Hematopoietic multipotent progenitor cell (in vitro differentiated cells): ENCODE data around the gene PODN. TPM values are rescaled to one million over a fixed set of nuclear protein-coding genes. Genes with fewer than 3 reads are reported as not detected.

ENCODE experiments used
- DNase-seq, 3 donors: peaks; one replicate each; pipeline ENCODE4 v3.0.0-alpha.2; 2011 to 2015; ENCODE audit warnings: low read depth in 2 of 3, low spot score in 2 of 3
- total RNA-seq: library from RNA; depleted of rRNA; stranded (reverse); fragments of >200 nt; gene quantifications from one replicate; pipeline ENCODE4 v1.2.3, GENCODE V29; 2012

The PODN gene
- total RNA-seq, 1 donor: not detected

DNA sequence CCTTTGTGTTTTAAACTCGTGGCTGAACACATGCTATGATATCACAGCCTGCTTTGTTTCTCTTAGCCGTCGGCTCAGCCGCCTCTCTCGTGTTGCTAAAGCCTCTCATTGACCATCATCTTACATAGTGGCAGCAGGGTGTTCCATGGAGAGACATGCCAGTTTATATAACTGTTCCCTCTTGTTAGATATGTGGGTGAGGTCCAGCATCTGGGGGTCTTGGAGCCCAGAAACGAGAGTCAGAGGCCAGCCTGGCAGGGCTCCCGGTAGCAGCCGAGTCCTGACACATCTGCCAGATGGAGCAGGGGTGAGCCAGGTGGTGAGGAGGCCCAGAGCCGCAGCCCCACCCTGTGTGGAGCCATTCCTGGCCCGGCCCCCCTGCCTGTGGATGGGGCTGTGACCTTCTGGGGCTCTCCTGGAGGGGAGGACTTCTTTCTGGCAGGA, 11.9 kb downstream of the PODN start:
- DNase-seq: no peak

DNA sequence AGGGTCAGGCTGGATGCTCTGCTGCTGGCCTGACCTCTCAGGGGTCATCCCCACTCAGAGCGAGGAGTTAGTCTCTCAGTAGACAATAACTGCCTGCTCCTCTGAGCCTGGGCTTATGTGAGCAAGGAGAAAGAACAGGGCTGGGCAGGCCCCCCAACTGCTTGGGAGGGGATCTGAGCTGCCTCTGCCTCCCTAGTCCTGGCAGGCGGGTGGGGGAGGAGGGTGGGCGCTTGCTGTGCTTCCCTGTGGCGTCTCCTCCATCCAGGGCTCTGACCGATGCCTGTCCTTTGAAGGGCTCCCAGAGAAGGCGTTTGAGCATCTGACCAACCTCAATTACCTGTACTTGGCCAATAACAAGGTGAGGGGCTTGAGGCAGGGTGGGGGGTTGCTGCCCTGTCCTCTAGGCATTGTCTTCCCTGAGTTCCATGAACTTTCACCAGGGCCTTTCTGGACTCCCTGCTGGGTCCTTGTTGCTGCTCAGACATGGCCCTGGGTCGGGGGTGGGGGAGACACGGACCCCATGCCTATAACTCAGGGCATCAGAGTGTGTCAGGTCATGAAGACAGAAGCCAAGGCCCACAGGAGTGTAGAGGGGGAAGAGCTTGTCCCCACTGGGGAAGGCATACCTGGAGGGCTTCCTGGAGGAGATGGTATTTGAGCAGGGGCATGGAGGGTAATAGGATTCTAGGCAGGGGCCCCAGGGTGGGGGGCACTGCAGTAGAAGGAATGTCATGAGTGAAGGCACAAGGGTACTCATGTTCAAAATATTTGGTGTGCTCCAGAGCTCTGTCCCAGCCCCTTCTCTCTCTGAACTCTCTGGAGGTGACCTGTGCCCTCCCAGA, 12.5 kb downstream of the PODN start:
- no peak for DNase-seq

DNA sequence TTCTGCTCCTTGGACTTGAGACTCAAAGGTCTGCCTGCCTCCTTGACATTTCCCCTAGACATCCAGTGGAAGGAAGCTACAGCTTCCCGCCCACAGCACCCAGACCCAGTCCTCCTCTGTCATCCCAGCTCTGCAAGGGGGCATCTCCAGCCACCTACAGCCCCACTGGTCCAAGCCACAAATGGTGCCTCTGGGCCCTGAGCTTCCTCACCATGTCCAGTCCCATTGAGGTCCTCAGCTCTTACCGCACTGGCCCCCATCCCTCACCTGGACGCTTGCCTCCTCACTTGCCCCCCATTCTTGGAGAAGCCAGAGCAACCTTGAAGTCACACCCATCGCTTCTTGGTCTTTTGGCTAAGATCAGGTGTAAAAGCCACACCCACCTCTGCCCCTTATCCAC, 13.2 kb downstream of the PODN start:
- no peak for DNase-seq

DNA sequence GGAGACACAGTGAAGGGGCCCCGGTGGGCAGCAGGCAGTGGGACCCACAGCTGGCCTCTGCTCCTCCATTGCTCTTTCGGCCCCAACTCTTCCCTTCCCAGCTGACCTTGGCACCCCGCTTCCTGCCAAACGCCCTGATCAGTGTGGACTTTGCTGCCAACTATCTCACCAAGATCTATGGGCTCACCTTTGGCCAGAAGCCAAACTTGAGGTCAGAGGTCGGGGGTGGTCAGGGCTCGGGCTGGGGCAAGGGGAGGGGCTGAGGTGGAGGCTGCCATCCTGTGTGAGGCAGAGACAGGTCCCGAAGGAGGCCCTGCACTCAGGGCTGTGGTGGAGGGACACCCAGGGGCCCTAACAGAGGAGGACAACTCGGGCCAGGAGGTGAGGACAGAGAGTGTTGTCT, 13.7 kb downstream of the PODN start:
- no peak for DNase-seq

DNA sequence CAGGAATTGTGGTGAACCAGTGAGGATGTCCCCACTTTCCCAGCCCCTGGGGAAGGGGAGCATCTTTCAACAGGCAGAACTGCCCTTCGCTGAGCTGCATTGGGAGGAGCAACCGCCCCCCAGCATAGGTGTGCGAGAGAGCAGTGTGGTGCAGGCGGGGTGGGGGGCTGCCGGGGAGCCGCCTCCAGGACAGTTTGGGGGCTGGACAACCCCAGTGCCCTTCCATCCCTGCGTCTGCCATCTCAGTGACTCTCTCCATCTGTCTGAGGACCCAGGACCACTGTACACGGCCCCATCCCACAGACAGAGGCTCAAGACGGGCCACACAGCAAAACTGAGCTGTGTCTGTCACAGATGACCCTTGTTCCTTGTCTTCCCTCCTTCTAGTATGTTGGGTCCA, 14.2 kb downstream of the PODN start:
- DNase-seq: no peak

DNA sequence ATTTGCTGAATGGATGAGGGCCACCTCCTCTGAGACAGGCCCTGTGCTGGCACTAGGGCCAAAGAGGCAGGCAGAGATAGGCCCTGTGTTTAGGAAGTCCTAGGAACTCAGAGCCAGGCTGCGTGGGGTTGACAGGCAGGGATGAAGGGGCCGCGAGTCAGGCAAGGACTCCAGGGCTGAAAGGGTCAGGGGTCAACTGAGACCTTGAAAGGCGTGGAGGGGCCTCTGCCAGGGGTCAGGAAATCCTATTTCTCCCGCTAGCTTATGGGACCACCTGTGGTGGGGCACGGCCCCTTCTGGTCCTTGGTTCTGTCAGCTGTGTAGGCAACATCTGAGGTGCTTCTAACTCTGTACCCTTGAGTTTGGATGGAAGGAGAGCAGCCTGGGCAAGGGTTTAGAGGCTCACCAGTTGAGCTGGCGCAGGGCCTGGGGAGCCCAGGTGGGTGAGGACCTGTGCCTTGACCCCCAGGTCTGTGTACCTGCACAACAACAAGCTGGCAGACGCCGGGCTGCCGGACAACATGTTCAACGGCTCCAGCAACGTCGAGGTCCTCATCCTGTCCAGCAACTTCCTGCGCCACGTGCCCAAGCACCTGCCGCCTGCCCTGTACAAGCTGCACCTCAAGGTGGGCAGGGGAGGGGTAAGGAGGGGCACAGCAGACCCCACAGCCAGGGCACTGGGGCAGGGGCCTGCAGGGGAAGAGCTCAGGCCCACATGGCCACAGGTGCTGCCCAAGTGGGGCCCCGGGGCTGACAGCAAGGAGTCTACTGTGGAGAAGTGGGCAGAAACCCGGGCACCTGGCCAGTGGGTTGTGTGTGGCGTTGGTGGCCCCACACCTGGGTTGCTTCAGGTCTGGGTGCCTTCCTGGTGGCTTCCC, 14.9 kb downstream of the PODN start:
- DNase-seq: no peak

DNA sequence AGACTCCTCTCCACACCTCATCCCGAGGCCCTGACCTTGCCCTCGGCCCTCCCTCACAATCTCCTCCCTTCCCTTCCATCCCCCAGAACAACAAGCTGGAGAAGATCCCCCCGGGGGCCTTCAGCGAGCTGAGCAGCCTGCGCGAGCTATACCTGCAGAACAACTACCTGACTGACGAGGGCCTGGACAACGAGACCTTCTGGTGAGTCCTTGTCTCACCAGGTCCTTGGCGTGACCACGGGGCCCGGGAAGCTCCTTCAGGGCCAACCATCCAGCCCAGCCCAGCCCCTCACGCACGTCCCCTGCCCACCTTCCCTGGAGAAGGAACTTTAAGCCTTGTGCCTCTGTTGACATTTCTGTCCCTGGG, 15.6 kb downstream of the PODN start:
- no peak for DNase-seq

DNA sequence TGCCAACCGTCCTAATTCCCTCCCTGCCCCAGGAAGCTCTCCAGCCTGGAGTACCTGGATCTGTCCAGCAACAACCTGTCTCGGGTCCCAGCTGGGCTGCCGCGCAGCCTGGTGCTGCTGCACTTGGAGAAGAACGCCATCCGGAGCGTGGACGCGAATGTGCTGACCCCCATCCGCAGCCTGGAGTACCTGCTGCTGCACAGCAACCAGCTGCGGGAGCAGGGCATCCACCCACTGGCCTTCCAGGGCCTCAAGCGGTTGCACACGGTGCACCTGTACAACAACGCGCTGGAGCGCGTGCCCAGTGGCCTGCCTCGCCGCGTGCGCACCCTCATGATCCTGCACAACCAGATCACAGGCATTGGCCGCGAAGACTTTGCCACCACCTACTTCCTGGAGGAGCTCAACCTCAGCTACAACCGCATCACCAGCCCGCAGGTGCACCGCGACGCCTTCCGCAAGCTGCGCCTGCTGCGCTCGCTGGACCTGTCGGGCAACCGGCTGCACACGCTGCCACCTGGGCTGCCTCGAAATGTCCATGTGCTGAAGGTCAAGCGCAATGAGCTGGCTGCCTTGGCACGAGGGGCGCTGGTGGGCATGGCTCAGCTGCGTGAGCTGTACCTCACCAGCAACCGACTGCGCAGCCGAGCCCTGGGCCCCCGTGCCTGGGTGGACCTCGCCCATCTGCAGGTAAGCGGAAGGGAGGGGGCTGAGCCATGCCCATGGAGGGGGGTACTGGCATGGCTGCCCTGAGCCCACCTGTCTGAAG, 16.5 kb downstream of the PODN start:
- DNase-seq: no peak

DNA sequence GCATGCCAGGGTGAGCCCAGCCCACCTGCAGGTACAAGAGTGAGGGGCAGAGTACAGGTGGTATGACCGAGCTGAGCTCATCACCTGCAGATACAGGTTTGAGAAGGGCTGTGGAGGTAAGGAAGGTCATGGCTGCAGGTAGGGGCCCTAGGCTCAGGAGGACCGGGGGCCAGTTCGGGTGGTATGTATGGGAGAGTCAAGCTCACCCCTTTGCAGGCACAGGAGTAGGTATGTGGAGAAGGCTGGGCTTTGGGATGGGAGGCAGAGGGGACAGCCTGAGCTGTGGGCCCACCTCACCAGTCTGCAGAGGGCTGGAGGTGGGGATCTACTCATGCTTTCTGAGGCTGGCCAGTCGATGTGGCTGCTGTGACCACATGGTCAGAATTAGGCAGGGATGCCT, 17.2 kb downstream of the PODN start:
- no peak for DNase-seq

DNA sequence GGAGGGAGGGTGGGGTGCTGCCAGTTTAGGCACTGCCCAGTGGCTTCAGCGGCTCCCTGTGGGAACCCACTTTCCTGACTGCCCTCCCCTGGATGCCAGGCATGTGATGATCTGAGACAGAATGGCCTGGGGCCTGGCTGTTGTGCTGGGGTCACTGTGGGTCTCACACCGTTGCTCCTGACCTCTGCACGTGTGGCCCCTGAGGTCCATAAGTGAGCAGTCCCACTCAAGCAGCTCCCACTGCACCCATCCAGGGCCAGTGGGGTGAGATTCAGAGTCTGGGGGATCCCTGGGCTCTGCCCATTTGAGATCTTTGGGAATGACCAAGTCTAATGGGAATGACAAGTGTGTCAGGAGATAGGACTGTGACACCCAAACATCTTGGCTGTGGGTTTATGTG, 18.0 kb downstream of the PODN start:
- DNase-seq: no peak

DNA sequence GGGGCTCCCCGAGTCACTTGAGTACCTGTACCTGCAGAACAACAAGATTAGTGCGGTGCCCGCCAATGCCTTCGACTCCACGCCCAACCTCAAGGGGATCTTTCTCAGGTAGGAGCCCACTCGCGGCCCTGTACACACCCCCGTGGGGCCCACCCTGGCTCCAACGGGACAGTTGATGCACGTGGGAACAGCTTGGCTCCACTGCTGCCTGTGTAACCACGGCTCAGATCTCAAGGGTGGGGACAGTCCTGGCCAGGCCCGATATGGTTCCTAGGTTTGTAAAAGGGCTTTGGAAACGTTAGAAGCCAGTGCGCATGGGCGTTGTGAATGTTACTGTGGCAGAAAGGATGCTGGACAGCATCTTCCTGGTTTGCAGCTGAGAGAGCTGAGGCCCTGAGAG, 18.8 kb downstream of the PODN start:
- DNase-seq: no peak

DNA sequence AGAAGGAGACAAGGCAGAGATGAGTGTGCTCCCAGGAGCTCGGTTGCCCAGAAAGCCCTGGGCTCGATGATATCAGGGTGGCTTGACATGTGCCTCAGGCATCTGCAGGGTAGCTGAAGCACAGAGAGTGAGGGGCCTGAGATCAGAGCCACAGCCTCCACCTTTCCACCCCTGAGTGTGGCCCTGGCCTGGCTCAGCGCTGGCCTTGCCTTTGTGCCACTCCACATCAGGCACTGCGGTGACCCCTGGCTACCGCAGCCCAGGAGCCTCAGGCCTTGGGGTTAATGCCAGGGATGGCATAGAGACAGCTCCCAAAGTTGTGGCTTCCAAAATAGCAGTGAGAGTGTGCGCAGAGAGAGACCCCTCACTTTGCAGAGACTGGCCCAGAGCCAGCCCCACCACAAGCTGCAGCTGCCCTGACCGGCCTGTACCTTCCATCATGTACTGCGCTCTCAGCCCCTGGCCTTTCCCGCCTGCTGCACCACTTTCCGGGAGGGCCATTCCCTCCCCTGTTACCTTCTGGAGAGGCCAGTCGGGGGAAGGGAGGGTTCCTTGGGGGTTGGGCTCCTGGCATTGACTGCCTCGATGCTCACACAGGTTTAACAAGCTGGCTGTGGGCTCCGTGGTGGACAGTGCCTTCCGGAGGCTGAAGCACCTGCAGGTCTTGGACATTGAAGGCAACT, 19.5 kb downstream of the PODN start:
- DNase-seq: no peak

DNA sequence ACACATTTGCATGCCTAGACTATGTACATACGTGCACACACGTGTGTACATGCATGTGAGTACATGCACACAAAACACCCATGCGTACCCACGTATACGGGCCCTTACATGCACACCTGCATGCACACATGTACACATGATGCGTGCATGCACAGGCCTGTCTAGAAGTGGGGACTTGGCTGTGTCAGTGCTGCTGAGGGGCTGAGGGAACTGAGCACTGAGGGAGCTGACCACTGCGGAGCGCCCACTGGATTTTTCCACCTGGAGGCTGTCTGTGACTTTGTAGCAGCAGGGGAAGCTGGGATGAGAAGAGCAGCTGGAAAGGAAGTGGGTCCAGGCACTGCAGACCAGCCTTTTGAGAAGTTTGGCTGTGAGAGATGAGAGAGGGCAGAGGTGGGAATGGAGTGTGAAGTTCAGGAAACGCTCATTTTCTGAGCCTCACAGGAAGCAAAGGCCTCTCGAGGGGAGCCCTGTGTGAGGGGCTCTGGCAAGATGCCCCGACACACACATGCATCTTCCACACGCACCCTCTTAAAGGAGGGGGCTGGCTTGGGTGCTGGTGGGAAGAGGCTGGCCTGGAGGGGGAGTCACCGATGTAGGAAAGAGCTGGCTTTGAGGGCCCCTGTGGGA, 20.9 kb downstream of the PODN start:
- no peak for DNase-seq

DNA sequence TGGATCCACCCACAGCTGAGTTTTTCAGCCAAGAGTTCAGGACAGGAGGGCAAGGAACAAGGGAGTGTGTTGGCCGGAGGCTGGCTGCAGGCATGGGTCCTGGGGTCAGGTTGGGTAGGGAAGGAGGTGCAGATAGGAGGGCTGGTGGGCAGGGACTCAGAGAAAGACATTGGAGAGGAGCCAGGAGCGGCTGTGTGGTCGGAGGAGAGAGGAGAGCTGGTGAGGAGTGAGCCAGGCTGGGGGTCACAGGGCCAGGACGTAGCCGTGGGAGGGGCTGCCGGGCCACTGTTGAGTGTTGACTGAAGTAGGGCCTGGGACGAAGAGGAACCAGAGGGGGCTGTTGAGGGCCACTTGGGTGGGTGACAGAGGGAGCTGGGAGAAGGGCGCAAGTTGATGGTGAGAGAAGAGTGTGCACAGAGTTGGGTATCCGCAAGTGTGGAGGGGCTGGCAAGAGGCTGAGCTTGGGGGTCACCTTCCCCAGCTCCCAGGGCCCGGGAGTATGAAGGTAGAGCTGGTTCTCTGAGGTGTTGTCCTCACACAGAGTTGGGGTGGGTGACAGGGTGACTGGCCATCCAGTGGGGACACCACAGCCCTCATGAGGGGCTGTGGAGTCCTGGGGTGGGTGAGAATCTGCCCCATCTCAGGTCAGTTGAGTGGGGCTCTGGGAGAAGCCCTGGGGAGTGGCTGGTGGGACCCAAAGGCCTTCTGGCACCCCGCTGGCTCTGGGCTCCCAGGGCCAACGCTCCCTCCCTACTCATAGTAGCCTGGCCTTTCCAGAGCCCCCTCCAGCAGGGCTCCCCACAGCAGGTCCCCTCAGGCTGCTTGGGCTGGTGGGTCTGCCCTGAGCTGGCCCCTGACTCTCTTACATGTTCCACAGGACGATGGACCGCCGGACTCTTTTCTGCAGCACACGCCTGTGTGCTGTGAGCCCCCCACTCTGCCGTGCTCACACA, 21.9 kb downstream of the PODN start:
- no peak for DNase-seq

DNA sequence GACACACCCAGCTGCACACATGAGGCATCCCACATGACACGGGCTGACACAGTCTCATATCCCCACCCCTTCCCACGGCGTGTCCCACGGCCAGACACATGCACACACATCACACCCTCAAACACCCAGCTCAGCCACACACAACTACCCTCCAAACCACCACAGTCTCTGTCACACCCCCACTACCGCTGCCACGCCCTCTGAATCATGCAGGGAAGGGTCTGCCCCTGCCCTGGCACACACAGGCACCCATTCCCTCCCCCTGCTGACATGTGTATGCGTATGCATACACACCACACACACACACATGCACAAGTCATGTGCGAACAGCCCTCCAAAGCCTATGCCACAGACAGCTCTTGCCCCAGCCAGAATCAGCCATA, 22.6 kb downstream of the PODN start:
- DNase-seq: no peak

DNA sequence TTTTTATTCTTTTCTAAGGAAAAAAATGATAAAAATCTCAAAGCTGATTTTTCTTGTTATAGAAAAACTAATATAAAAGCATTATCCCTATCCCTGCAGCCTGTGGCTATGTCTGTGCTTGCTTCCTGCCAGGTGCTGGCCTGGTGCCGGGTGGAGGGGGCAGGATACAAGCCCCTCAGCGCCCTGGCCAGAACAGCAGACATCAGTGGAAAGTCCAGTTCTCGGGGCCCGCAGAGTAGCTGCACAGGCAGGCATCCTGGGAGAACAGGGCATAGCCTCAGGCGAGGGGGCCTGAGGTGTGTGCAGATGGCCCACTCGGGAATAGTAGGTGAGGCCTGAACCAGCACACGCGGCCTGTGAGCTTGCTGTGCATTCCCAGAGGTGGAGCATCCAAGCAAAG, 23.4 kb downstream of the PODN start:
- no peak for DNase-seq

DNA sequence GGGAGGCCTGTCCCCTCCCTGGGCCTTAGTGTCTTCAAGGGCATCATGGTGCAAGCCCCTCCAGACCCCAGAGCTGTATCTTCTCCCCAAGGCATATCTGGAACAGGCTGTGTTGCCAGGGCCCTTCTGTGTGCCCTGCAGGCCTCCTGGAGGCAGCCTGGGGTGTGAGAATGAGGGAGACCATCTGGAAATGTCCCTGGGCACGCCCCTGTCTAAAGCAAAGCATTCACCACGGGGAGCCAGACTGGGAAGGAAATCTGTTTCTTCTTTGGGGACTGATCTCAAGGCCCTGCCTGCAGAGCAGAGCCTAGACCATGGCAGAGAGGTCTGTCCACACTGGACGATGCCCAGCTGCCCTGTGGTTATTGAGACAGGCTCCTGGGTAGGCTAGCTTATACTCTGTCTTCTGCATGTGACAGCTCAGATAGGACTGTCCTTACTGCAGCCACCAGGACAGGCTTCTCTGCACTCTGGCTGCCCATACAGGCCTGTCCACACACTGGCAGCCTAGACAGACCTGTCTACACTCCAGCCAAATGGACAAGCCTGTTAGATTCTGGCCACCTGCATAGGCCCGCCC, 24.6 kb downstream of the PODN start:
- no peak for DNase-seq

DNA sequence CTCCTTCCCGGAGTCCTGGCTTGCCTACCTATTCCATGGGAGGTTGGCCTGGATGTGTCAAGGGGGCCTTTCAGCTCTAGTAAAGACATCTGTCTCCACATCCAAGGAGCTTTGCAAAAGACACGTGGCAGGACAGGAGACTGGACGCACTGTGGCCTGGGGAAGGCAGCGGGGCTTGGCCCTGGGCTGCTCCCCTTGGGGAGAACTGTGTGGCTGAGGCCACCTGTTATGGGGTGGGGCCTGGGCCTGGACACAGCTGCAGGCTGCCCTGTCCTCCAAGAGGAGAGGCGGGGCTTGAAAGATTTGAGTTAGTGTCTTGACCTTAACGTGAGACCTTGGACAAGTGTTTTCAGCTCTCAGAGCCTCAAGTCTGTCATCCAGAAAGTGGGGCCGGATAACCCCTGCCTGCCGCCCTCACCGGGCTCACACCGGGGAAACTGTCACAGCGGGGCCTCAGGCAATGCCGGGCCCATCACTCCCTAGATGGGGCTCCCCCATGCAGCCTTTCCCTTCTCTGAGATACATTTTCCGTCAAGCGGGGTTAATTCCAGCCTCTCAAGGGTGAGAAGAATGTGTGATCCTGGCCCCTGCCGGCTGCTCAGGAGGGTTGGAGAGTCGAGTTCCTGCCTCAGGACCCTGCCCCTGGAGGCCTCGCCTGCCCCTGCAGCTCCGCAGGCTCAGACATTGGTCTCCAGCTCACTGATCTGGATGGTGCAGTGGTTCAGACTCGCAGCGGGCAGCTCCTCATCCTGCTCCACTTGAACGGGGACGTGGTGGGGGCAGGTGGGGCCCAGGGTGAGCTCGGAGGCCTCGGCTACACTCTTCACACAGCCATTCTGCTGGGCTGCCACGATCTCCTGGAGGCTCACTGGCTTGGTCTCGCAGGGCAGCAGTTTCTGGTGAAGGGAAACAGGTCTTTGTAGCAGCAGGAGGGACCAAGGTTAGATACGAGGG, 25.6 kb downstream of the PODN start:
- DNase-seq: no peak
